Panc1 (cell line): ENCODE measurements around the gene NETO1. TPM values are rescaled to one million over a fixed set of nuclear protein-coding genes. Genes with fewer than 3 reads are reported as not detected.

Experiments
- ATAC-seq: fragments of 200-7000 bp; cut with Tn5 transposase; 2 replicates; pipeline ENCODE4 v1.9.1; 2020; ENCODE audit warnings: mild to moderate bottlenecking, moderate library complexity
- BruUV-seq: library from RNA; stranded (reverse); fragments of 400-500 nt; replicated peaks from 2 replicates; lab custom pipeline; 2021; lab: Mats Ljungman, UMichigan
- CTCF ChIA-PET: fragments of 300-600 bp; sonication (Branson Sonifier 250); formaldehyde crosslinking; loops from one replicate; lab custom pipeline; 2022; ENCODE audit warnings: antibody characterized with exemption; lab: Charles Lee
- POLR2A ChIA-PET: fragments of 300-600 bp; sonication (Branson Sonifier 250); formaldehyde crosslinking; loops from one replicate; lab custom pipeline; 2022; ENCODE audit warnings: antibody characterized with exemption; lab: Charles Lee
- DNase-seq: peaks from one replicate; pipeline ENCODE4 v3.0.0-alpha.2; 2010; ENCODE audit warnings: low read depth, low spot score
- H3K27ac ChIP-seq: 2 replicates; pipeline ENCODE4 v1.5.1; 2011; ENCODE audit warnings: mild to moderate bottlenecking, low read length, inconsistent platforms
- H3K27me3 ChIP-seq: fragments of 200-500 bp; sonication (Bioruptor generic); 2 replicates; pipeline ENCODE4 v1.6.0; 2014; ENCODE audit warnings: low read length, inconsistent platforms; ENCODE audit not compliant: control insufficient read depth, insufficient read depth
- H3K36me3 ChIP-seq: fragments of 200-500 bp; sonication (Bioruptor generic); 2 replicates; pipeline ENCODE4 v1.5.1; 2014; ENCODE audit warnings: inconsistent platforms, mild to moderate bottlenecking, low read length, moderate library complexity; ENCODE audit not compliant: control insufficient read depth, insufficient read depth
- H3K4me1 ChIP-seq: 2 replicates; pipeline ENCODE4 v1.5.1; 2011; ENCODE audit warnings: inconsistent platforms, mild to moderate bottlenecking, low read length, moderate library complexity; ENCODE audit not compliant: control insufficient read depth, insufficient read depth
- H3K4me3 ChIP-seq, 2 experiments: 2 replicates each; pipeline ENCODE4 v1.5.1; 2011 to 2012; ENCODE audit warnings: low read depth in 2 of 2, low read length in 2 of 2, mild to moderate bottlenecking in 2 of 2, inconsistent platforms in 1 of 2, moderate library complexity in 1 of 2
- H3K9me3 ChIP-seq: fragments of 200-500 bp; sonication (Bioruptor generic); 2 replicates; pipeline ENCODE4 v1.5.1; 2014; ENCODE audit warnings: low read depth, mild to moderate bottlenecking, inconsistent platforms, low read length, moderate library complexity; ENCODE audit not compliant: control insufficient read depth, insufficient read depth
- CTCF ChIP-seq: fragments of 450-650 bp; IDR thresholded peaks from 2 replicates; pipeline ENCODE4 v1.5.1; 2017; ENCODE audit warnings: mild to moderate bottlenecking
- POLR2AphosphoS5 ChIP-seq: IDR thresholded peaks from 2 replicates; pipeline ENCODE4 v1.6.1; 2012; ENCODE audit warnings: mild to moderate bottlenecking, low read depth, low read length, moderate library complexity
- REST ChIP-seq, 2 experiments: IDR thresholded peaks; 2 replicates each; pipeline ENCODE4 v1.6.1; 2011 to 2012; ENCODE audit warnings: low read depth in 2 of 2, control low read depth in 1 of 2, low read length in 1 of 2, mild to moderate bottlenecking in 1 of 2, moderate library complexity in 1 of 2; ENCODE audit not compliant: insufficient read depth in 1 of 2
- SIN3A ChIP-seq: IDR thresholded peaks from 2 replicates; pipeline ENCODE4 v1.6.1; 2012; ENCODE audit warnings: low read depth, mild to moderate bottlenecking, low read length, moderate library complexity, borderline replicate concordance; ENCODE audit not compliant: insufficient read depth
- TCF7L2 ChIP-seq: IDR thresholded peaks from 2 replicates; pipeline ENCODE4 v1.6.1; 2011; ENCODE audit warnings: mild to moderate bottlenecking, low read depth, low read length, inconsistent platforms
- in situ Hi-C: cut with HindIII; loops from 2 replicates; pipeline ENCODE4 v1.10.0; 2016; ENCODE audit warnings: low sequenced_read_pairs, low pct_unique_long_range_greater_than_20kb
- intact Hi-C: fragments of 100-400 bp; cut with micrococcal nuclease; formaldehyde crosslinking; loops from one replicate; pipeline ENCODE4 v1.10.0; 2022; ENCODE audit not compliant: unreplicated experiment
- total RNA-seq: library from RNA; stranded (reverse); gene quantifications from one replicate; pipeline ENCODE4 v1.2.1, GENCODE V29; 2021; ENCODE audit not compliant: unreplicated experiment

The NETO1 gene
- total RNA-seq, 1 experiment from 2014 or later, result not detected

- H3K4me3 ChIP-seq, result no peak overlapping the region
- no peaks in the 10 kb centered on the region for H3K27me3 ChIP-seq
- no peak overlapping the region for H3K27ac ChIP-seq
- TF ChIP-seq SIN3A (no peak), TCF7L2 (no peak), POLR2AphosphoS5 (no peak), REST (IDR thresholded peaks at IDR 0.05; ENCODE audit: insufficient read depth in 1 of 2, low read depth in 2 of 2, low read length in 1 of 2) (no peak), CTCF (no peak)
- ChIA-PET POLR2A (no interaction called here), CTCF (no interaction called here)
- no TSS peak for BruUV-seq
- no peak for ATAC-seq
- no peaks in the 10 kb centered on the region for H3K4me1 ChIP-seq
- no peaks in the 10 kb centered on the region for H3K36me3 ChIP-seq
- H3K9me3 ChIP-seq, result no peaks in the 10 kb centered on the region
- intact Hi-C loops (no loop called here), in situ Hi-C loops (no loop called here)
- no peak for DNase-seq
These were observed 24.0 kb downstream of the NETO1 start for GRCh38 chr18:72843743-72844142.

- no peak for DNase-seq
- Histone ChIP-seq H3K4me1 (no peaks in the 10 kb centered on the region), H3K4me3 (no peak overlapping the region), H3K36me3 (no peaks in the 10 kb centered on the region), H3K27me3 (no peaks in the 10 kb centered on the region), H3K9me3 (no peaks in the 10 kb centered on the region), H3K27ac (no peak overlapping the region)
- ATAC-seq, result no peak
- BruUV-seq, result no TSS peak
- ChIA-PET CTCF (no interaction called here), POLR2A (no interaction called here)
- in situ Hi-C loops (no loop called here), intact Hi-C loops (no loop called here)
- no peak for TF ChIP-seq CTCF
- no peak for TF ChIP-seq SIN3A
- TF ChIP-seq REST (IDR thresholded peaks at IDR 0.05; ENCODE audit: insufficient read depth in 1 of 2, low read depth in 2 of 2, low read length in 1 of 2), result no peak
- TF ChIP-seq TCF7L2, result no peak
- TF ChIP-seq POLR2AphosphoS5, result no peak
These were observed 27.7 kb downstream of the NETO1 start for GRCh38 chr18:72840109-72840508.
